Muscle layer of duodenum (tissue), 2 donors: Measurements from ENCODE around the gene MAN1B1.

Source experiments
- H3K27ac ChIP-seq: one replicate; pipeline ENCODE4 v1.7.0; 2013; ENCODE audit warnings: mild to moderate bottlenecking, low read length
- H3K27me3 ChIP-seq: one replicate; pipeline ENCODE4 v1.7.0; 2013; ENCODE audit warnings: low read depth, mild to moderate bottlenecking, control low read depth, low read length
- H3K36me3 ChIP-seq, 2 donors: one replicate each; pipeline ENCODE4 v1.7.0; 2013; ENCODE audit warnings: low read length in 2 of 2, control low read depth in 1 of 2, mild to moderate bottlenecking in 1 of 2; ENCODE audit not compliant: insufficient read depth in 2 of 2, control insufficient read depth in 1 of 2
- H3K4me1 ChIP-seq, 2 donors: one replicate each; pipeline ENCODE4 v1.7.0; 2013; ENCODE audit warnings: low read length in 2 of 2, mild to moderate bottlenecking in 2 of 2, control low read depth in 1 of 2, moderate library complexity in 1 of 2; ENCODE audit not compliant: insufficient read depth in 2 of 2, control insufficient read depth in 1 of 2
- H3K4me3 ChIP-seq, 2 donors: one replicate each; pipeline ENCODE4 v1.7.0; 2013; ENCODE audit warnings: low read length in 2 of 2, low read depth in 1 of 2, mild to moderate bottlenecking in 1 of 2
- H3K9me3 ChIP-seq, 2 donors: one replicate each; pipeline ENCODE4 v1.7.0; 2013; ENCODE audit warnings: low read length in 2 of 2, control low read depth in 1 of 2, mild to moderate bottlenecking in 1 of 2; ENCODE audit not compliant: control insufficient read depth in 1 of 2
- donor health status: healthy.

The MAN1B1 gene

GRCh38 chr9:137064027-137064879 lies 22.5 kb upstream of the MAN1B1 start:
- no peaks in the 10 kb centered on the region for H3K9me3 ChIP-seq
- no peaks in the 10 kb centered on the region for H3K27me3 ChIP-seq
- H3K27ac ChIP-seq = no peak overlapping the region
- peaks cover 0 to 6% of the 10 kb centered on the region in 2 donors for H3K4me1 ChIP-seq
- H3K36me3 ChIP-seq = no peaks in the 10 kb centered on the region
- H3K4me3 ChIP-seq = no peak overlapping the region

GRCh38 chr9:137064880-137065164 lies 22.0 kb upstream of the MAN1B1 start:
- Histone ChIP-seq H3K36me3 (no peaks in the 10 kb centered on the region), H3K4me1 (peaks cover 0 to 11% of the 10 kb centered on the region in 2 donors), H3K27me3 (no peaks in the 10 kb centered on the region), H3K9me3 (no peaks in the 10 kb centered on the region), H3K4me3 (no peak overlapping the region), H3K27ac (no peak overlapping the region)

GRCh38 chr9:137065336-137065967 lies 21.3 kb upstream of the MAN1B1 start:
- Histone ChIP-seq H3K9me3 (no peaks in the 10 kb centered on the region), H3K27ac (no peak overlapping the region), H3K27me3 (no peaks in the 10 kb centered on the region), H3K4me3 (no peak overlapping the region), H3K4me1 (peaks cover 0 to 11% of the 10 kb centered on the region in 2 donors), H3K36me3 (no peaks in the 10 kb centered on the region)

GRCh38 chr9:137066096-137066861 lies 20.5 kb upstream of the MAN1B1 start:
- H3K36me3 ChIP-seq = no peaks in the 10 kb centered on the region
- no peaks in the 10 kb centered on the region for H3K9me3 ChIP-seq
- H3K4me3 ChIP-seq = no peak overlapping the region
- no peak overlapping the region for H3K27ac ChIP-seq
- no peaks in the 10 kb centered on the region for H3K27me3 ChIP-seq
- peaks cover 3 to 18% of the 10 kb centered on the region in 2 donors for H3K4me1 ChIP-seq

- H3K9me3 ChIP-seq = no peaks in the 10 kb centered on the region
- H3K4me1 ChIP-seq = peaks cover 4 to 23% of the 10 kb centered on the region in 2 donors
- H3K36me3 ChIP-seq = no peaks in the 10 kb centered on the region
- H3K4me3 ChIP-seq = no peak overlapping the region
- H3K27me3 ChIP-seq = no peaks in the 10 kb centered on the region
- no peak overlapping the region for H3K27ac ChIP-seq
These were observed 18.8 kb upstream of the MAN1B1 start for GRCh38 chr9:137067860-137068538.

- Histone ChIP-seq H3K27me3 (no peaks in the 10 kb centered on the region), H3K27ac (no peak overlapping the region), H3K4me1 (peaks cover 4 to 22% of the 10 kb centered on the region in 2 donors), H3K36me3 (no peaks in the 10 kb centered on the region), H3K9me3 (no peaks in the 10 kb centered on the region), H3K4me3 (no peak overlapping the region)
These were observed 18.0 kb upstream of the MAN1B1 start for GRCh38 chr9:137068539-137069507.

- no peak overlapping the region for H3K27ac ChIP-seq
- peaks cover 4 to 17% of the 10 kb centered on the region in 2 donors for H3K4me1 ChIP-seq
- no peaks in the 10 kb centered on the region for H3K36me3 ChIP-seq
- H3K4me3 ChIP-seq = no peak overlapping the region
- no peaks in the 10 kb centered on the region for H3K27me3 ChIP-seq
- no peaks in the 10 kb centered on the region for H3K9me3 ChIP-seq
These were observed 17.2 kb upstream of the MAN1B1 start for GRCh38 chr9:137069508-137070091.

GRCh38 chr9:137070201-137070905 lies 16.4 kb upstream of the MAN1B1 start, which contains the start of gene SAPCD2:
Gene SAPCD2, minus strand, starts transcription at chr9:137070557. Its CDS starts 97 bp downstream, at chr9:137070460.
- Histone ChIP-seq H3K36me3 (no peaks in the 10 kb centered on the region), H3K4me3 (peak within 1 kb of the TSS; percentile 21 to 36), H3K27me3 (no peaks in the 10 kb centered on the region), H3K9me3 (no peaks in the 10 kb centered on the region), H3K27ac (no peak within 1 kb of the TSS), H3K4me1 (peaks cover 4 to 17% of the 10 kb centered on the region in 2 donors)

GRCh38 chr9:137070906-137071275 lies 15.9 kb upstream of the MAN1B1 start:
- Histone ChIP-seq H3K4me1 (peaks cover 4 to 17% of the 10 kb centered on the region in 2 donors), H3K4me3 (peak overlapping the region; percentile 21 to 36), H3K27ac (no peak overlapping the region), H3K36me3 (no peaks in the 10 kb centered on the region), H3K9me3 (no peaks in the 10 kb centered on the region), H3K27me3 (no peaks in the 10 kb centered on the region)
